ENCODE data around the gene PDE8A. TPM values are rescaled to one million over a fixed set of nuclear protein-coding genes. Genes with fewer than 3 reads are reported as not detected.
"Not testable (repeated sequence)": the region's sequence is repeated elsewhere in the genome, so short reads cannot be mapped to it uniquely, and the experiment has no call there.

PDE8A gene
- total RNA-seq, 6 experiments from 2014 or later: 14.3 to 18.6 (median 16.6) TPM

- H3K36me3 Mint-ChIP-seq (ENCODE audit: low read depth): no peaks in the 10 kb centered on the region
- peaks cover 7% of the 10 kb centered on the region for H3K27me3 Mint-ChIP-seq (ENCODE audit: insufficient read depth)
- H3K4me1 Mint-ChIP-seq (ENCODE audit: low read depth): peaks cover 15% of the 10 kb centered on the region
- H3K9me3 Mint-ChIP-seq: no peaks in the 10 kb centered on the region
- H3K27ac Mint-ChIP-seq: no peak overlapping the region
- no peak for TF ChIP-seq CTCF (IDR thresholded peaks at IDR 0.05)
- no peak overlapping the region for H3K4me3 Mint-ChIP-seq
- no peak for DNase-seq
These were observed 198.0 kb downstream of the PDE8A start for GRCh38 chr15:85179700-85180099.

GRCh38 chr15:85185350-85185749, 203.7 kb downstream of the PDE8A start:
- DNase-seq; H3K9me3 Mint-ChIP-seq; H3K27me3 Mint-ChIP-seq (ENCODE audit: insufficient read depth); H3K4me1 Mint-ChIP-seq (ENCODE audit: low read depth); H3K36me3 Mint-ChIP-seq (ENCODE audit: low read depth); H3K4me3 Mint-ChIP-seq; H3K27ac Mint-ChIP-seq: not testable (repeated sequence)

- not testable (repeated sequence) for H3K27me3 Mint-ChIP-seq (ENCODE audit: insufficient read depth); H3K4me1 Mint-ChIP-seq (ENCODE audit: low read depth); H3K4me3 Mint-ChIP-seq; DNase-seq; H3K9me3 Mint-ChIP-seq; H3K36me3 Mint-ChIP-seq (ENCODE audit: low read depth); H3K27ac Mint-ChIP-seq
These were observed 206.5 kb downstream of the PDE8A start for GRCh38 chr15:85188171-85188577.

Other genes with a start within 250 kb of the PDE8A start
- 10 to 100 TPM; 15.4 to 19.0 (median 17.6) TPM for gene ZNF592, start 233.3 kb upstream of the PDE8A start, total RNA-seq (2021; fragmentation: NEBNext Ultra II Directional; extraction: Animal tissue kit (Norgen Biotek cat#: 25700))
- gene ALPK3, start 164.5 kb upstream of the PDE8A start, total RNA-seq (2021; fragmentation: NEBNext Ultra II Directional; extraction: Animal tissue kit (Norgen Biotek cat#: 25700)): under 1 TPM; 0.05 to 0.60 (median 0.26) TPM
- gene SLC28A1, start 97.2 kb upstream of the PDE8A start, total RNA-seq (2021; fragmentation: NEBNext Ultra II Directional; extraction: Animal tissue kit (Norgen Biotek cat#: 25700)): not detected